ENCODE data around the gene MAMLD1. TPM values are rescaled to one million over a fixed set of nuclear protein-coding genes. Genes with fewer than 3 reads are reported as not detected.

Gene MAMLD1
- total and polyA plus RNA-seq, 2 of the 8 experiments (the other 6 are each of a cell fraction or from before 2014, with no cell fraction given): 0.09 to 0.26 TPM

- no peak for TF ChIP-seq NANOG (IDR thresholded peaks at IDR 0.05; ENCODE audit: insufficient read depth, low read depth, low read length, poor library complexity, severe bottlenecking)
- no peak for TF ChIP-seq RBBP5 (IDR thresholded peaks at IDR 0.05; ENCODE audit: borderline replicate concordance, low read depth, low read length)
- TF ChIP-seq GTF2F1 (IDR thresholded peaks at IDR 0.05; ENCODE audit: borderline replicate concordance, low read depth, low read length): no peak
- no peak for TF ChIP-seq KDM1A (IDR thresholded peaks at IDR 0.05; ENCODE audit: borderline replicate concordance, low read length)
- TF ChIP-seq ATF2 (IDR thresholded peaks at IDR 0.05; ENCODE audit: low read length): no peak
- no peak for TF ChIP-seq SIX5 (IDR thresholded peaks at IDR 0.05; ENCODE audit: low read depth, low read length)
- Histone ChIP-seq H3K4me1 (replicated peaks in 1 of 4; ENCODE audit: control insufficient read depth in 3 of 4, insufficient read depth in 4 of 4, low read length in 3 of 4) (no peaks in the 10 kb centered on the region), H3K4me3 (ENCODE audit: extremely low read depth in 1 of 4, insufficient read depth in 2 of 4, low read depth in 3 of 4, low read length in 4 of 4) (no peak overlapping the region), H2BK5ac (ENCODE audit: low read depth, low read length) (no peak overlapping the region), H3K27ac (ENCODE audit: low read depth, low read length) (no peak overlapping the region), H3K9ac (replicated peaks in 1 of 4; ENCODE audit: extremely low read depth in 1 of 4, low read depth in 3 of 4, low read length in 3 of 4) (no peak overlapping the region), H2BK15ac (ENCODE audit: low read length) (no peak overlapping the region), H3K18ac (ENCODE audit: extremely low read depth, low read length) (no peak overlapping the region), H3K36me3 (ENCODE audit: control insufficient read depth in 2 of 4, insufficient read depth in 4 of 4, low read length in 3 of 4) (no peaks in the 10 kb centered on the region), H2AK5ac (ENCODE audit: low read depth, low read length) (no peak overlapping the region), H3K4ac (replicated peaks; ENCODE audit: insufficient read length, low read depth, low read length) (no peak overlapping the region), H3K79me1 (ENCODE audit: low read depth, low read length) (no peaks in the 10 kb centered on the region), H4K8ac (ENCODE audit: extremely low read depth, insufficient read depth, low read length) (no peak overlapping the region), H3K56ac (replicated peaks; ENCODE audit: insufficient read length, low read depth, low read length) (no peak overlapping the region), H2BK12ac (ENCODE audit: low read depth, low read length) (no peak overlapping the region), H3K14ac (ENCODE audit: insufficient read length) (no peak overlapping the region), H2BK20ac (ENCODE audit: low read length) (no peak overlapping the region), H3K27me3 (replicated peaks in 1 of 4; ENCODE audit: control insufficient read depth in 3 of 4, extremely low read depth in 1 of 4, insufficient read depth in 3 of 4, low read length in 3 of 4) (no peaks in the 10 kb centered on the region), H3K23me2 (ENCODE audit: low read depth, low read length) (no peaks in the 10 kb centered on the region), H3K9me3 (ENCODE audit: insufficient read depth in 2 of 2, low read depth in 1 of 2, low read length in 1 of 2) (no peaks in the 10 kb centered on the region), H3K79me2 (ENCODE audit: control insufficient read depth in 1 of 2, insufficient read depth in 2 of 2, low read length in 2 of 2) (no peaks in the 10 kb centered on the region), H4K91ac (replicated peaks; ENCODE audit: insufficient read length, low read length) (no peak overlapping the region), H4K5ac (ENCODE audit: insufficient read length, low read depth, low read length) (no peak overlapping the region), H3K4me2 (ENCODE audit: insufficient read depth in 1 of 2, low read depth in 2 of 2, low read length in 2 of 2) (no peak overlapping the region), H4K20me1 (replicated peaks in 1 of 2; ENCODE audit: control insufficient read depth in 1 of 2, insufficient read depth in 2 of 2, low read length in 2 of 2) (no peaks in the 10 kb centered on the region), H3K23ac (ENCODE audit: insufficient read length) (no peak overlapping the region), H2AFZ (ENCODE audit: low read length) (no peak overlapping the region), H2BK120ac (replicated peaks; ENCODE audit: low read depth, low read length) (no peak overlapping the region)
- DNase-seq (ENCODE audit: low read depth in 1 of 2, low spot score in 2 of 2) (no peak), FAIRE-seq (no peak)
- WGBS, 2 experiments (ENCODE audit: extremely low coverage in 1 of 2, insufficient coverage in 1 of 2, insufficient read length in 1 of 2, insufficient replicate concordance in 2 of 2, low coverage in 1 of 2, low lambda C conversion rate in 2 of 2, missing lambda C conversion rate in 1 of 2): 75% methylated on average over 4 of the region's 4 CpGs; no CpG with 5 or more reads in 1 of the 2 experiments
- POLR2A ChIA-PET (ENCODE audit: partially characterized antibody): no interaction called here
- CTCF ChIA-PET (ENCODE audit: partially characterized antibody): interaction anchor here (1.2 to 1.3 kb wide), 2 partner anchors 8 to 10 kb away, joined by 4 to 11 read pairs; no protein-coding TSS in a partner anchor
These were observed 132.4 kb downstream of the MAMLD1 start for GRCh38 chrX:150495496-150495895.
